ENCODE results near the gene PSEN1. TPM values are rescaled to one million over a fixed set of nuclear protein-coding genes. Genes with fewer than 3 reads are reported as not detected.

Gene PSEN1
- total RNA-seq, 1 experiment from 2014 or later, result 49.9 TPM

GRCh38 chr14:73217411-73217810, 81.1 kb downstream of the PSEN1 start:
- H2BK20ac ChIP-seq (ENCODE audit: low read depth, low read length, poor library complexity, severe bottlenecking), result no peak overlapping the region
- H3K14ac ChIP-seq (ENCODE audit: insufficient read depth, low read length), result no peak overlapping the region
- no peak overlapping the region for H3K18ac ChIP-seq (ENCODE audit: insufficient read length, low read depth, low read length)
- no peak overlapping the region for H2BK120ac ChIP-seq (ENCODE audit: low read depth, low read length, poor library complexity, severe bottlenecking)
- peaks cover 9 to 13% of the 10 kb centered on the region in 2 experiments for H3K4me1 Mint-ChIP-seq
- H3K23me2 ChIP-seq (ENCODE audit: insufficient read length, low read depth, low read length, poor library complexity, severe bottlenecking), result no peaks in the 10 kb centered on the region
- H3K27me3 Mint-ChIP-seq (ENCODE audit: low read depth), result no peaks in the 10 kb centered on the region
- TF ChIP-seq, protein P1, sequence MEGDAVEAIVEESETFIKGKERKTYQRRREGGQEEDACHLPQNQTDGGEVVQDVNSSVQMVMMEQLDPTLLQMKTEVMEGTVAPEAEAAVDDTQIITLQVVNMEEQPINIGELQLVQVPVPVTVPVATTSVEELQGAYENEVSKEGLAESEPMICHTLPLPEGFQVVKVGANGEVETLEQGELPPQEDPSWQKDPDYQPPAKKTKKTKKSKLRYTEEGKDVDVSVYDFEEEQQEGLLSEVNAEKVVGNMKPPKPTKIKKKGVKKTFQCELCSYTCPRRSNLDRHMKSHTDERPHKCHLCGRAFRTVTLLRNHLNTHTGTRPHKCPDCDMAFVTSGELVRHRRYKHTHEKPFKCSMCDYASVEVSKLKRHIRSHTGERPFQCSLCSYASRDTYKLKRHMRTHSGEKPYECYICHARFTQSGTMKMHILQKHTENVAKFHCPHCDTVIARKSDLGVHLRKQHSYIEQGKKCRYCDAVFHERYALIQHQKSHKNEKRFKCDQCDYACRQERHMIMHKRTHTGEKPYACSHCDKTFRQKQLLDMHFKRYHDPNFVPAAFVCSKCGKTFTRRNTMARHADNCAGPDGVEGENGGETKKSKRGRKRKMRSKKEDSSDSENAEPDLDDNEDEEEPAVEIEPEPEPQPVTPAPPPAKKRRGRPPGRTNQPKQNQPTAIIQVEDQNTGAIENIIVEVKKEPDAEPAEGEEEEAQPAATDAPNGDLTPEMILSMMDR (conservative IDR thresholded peaks at IDR 0.05), result no peak
- no peak overlapping the region for H2BK12ac ChIP-seq (ENCODE audit: insufficient read length, low read depth, low read length)
- H3K56ac ChIP-seq (ENCODE audit: insufficient read length, low read depth, low read length), result no peak overlapping the region
- H3K4me2 ChIP-seq (ENCODE audit: insufficient read depth, insufficient read length, low read length), result no peak overlapping the region
- no peak overlapping the region for H2BK15ac ChIP-seq (ENCODE audit: low read depth, low read length)
- no peak overlapping the region for H3K27ac ChIP-seq (ENCODE audit: insufficient read length, low read depth, low read length)
- H2AFZ ChIP-seq (ENCODE audit: low read length), result no peak overlapping the region
- no peak overlapping the region for H3T11ph ChIP-seq (ENCODE audit: low read length)
- no peak overlapping the region for H3K4me3 Mint-ChIP-seq
- no peak overlapping the region for H2AK5ac ChIP-seq (ENCODE audit: insufficient read length, low read length)
- no peak overlapping the region for H2BK5ac ChIP-seq (ENCODE audit: insufficient read length, low read length)
- no peaks in the 10 kb centered on the region for H3K79me2 ChIP-seq (ENCODE audit: insufficient read depth, low read length)
- H3K23ac ChIP-seq (ENCODE audit: insufficient read length, low read depth, low read length), result no peak overlapping the region
- no peak overlapping the region for H4K8ac ChIP-seq (replicated peaks; ENCODE audit: insufficient read length, low read depth, low read length)
- peaks cover 17 to 53% (median 52%) of the 10 kb centered on the region in 3 experiments; a peak in 6 of 7 replicates for H3K36me3 Mint-ChIP-seq (ENCODE audit: insufficient read depth in 1 of 3, low read depth in 3 of 3)
- H3K9me3 ChIP-seq (ENCODE audit: control insufficient read depth, low read depth, low read length), result no peaks in the 10 kb centered on the region
- no peaks in the 10 kb centered on the region for H3K27me3 ChIP-seq (ENCODE audit: insufficient read depth, low read length)
- no peak overlapping the region for H3K4ac ChIP-seq (ENCODE audit: low read depth, low read length)
- no peaks in the 10 kb centered on the region for H3K4me1 ChIP-seq (ENCODE audit: insufficient read depth, low read length)
- no peaks in the 10 kb centered on the region for H4K20me1 ChIP-seq (ENCODE audit: control insufficient read depth, insufficient read depth, insufficient read length)
- WGBS (ENCODE audit: extremely low coverage, insufficient read length, low lambda C conversion rate), result no CpG with 5 or more reads among the region's 1 CpG
- H3K9me3 Mint-ChIP-seq, result no peaks in the 10 kb centered on the region
- no peak for DNase-seq
- H3K27ac Mint-ChIP-seq, result no peak overlapping the region
- no peak overlapping the region for H3K9ac ChIP-seq (ENCODE audit: extremely low read depth, insufficient read length, low read length)
- H4K5ac ChIP-seq (ENCODE audit: insufficient read length, low read depth, low read length), result no peak overlapping the region
- H4K91ac ChIP-seq (ENCODE audit: insufficient read length, low read depth, low read length), result no peak overlapping the region
- H3K79me1 ChIP-seq (ENCODE audit: insufficient read depth, low read depth, low read length, poor library complexity, severe bottlenecking), result no peaks in the 10 kb centered on the region
